H9 (cell line): Measurements from ENCODE around the gene TECPR2. TPM values are rescaled to one million over a fixed set of nuclear protein-coding genes. Genes with fewer than 3 reads are reported as not detected.

ENCODE experiments used
- DNase-seq: peaks from one replicate; pipeline ENCODE4 v3.0.0-alpha.2; 2017
- H2AFZ ChIP-seq: one replicate; pipeline ENCODE4 v1.6.1; 2013; ENCODE audit warnings: mild to moderate bottlenecking, low read length, control low read depth, moderate library complexity
- H2AK5ac ChIP-seq: 2 replicates; pipeline ENCODE4 v1.6.1; 2013; ENCODE audit warnings: low read length, control low read depth, mixed read lengths; ENCODE audit not compliant: insufficient read length
- H2BK120ac ChIP-seq: one replicate; pipeline ENCODE4 v1.6.1; 2013; ENCODE audit warnings: low read depth, mild to moderate bottlenecking, low read length, control low read depth, inconsistent platforms; ENCODE audit not compliant: poor library complexity, severe bottlenecking
- H2BK12ac ChIP-seq: 2 replicates; pipeline ENCODE4 v1.6.1; 2013; ENCODE audit warnings: low read length, control low read depth, mixed read lengths, low read depth; ENCODE audit not compliant: insufficient read length
- H2BK15ac ChIP-seq: 2 replicates; pipeline ENCODE4 v1.6.1; 2013; ENCODE audit warnings: low read depth, low read length, control low read depth
- H2BK20ac ChIP-seq: one replicate; pipeline ENCODE4 v1.6.1; 2013; ENCODE audit warnings: low read depth, mild to moderate bottlenecking, low read length, control low read depth, inconsistent platforms; ENCODE audit not compliant: poor library complexity, severe bottlenecking
- H2BK5ac ChIP-seq: 2 replicates; pipeline ENCODE4 v1.6.1; 2013; ENCODE audit warnings: low read length, control low read depth, mixed read lengths; ENCODE audit not compliant: insufficient read length
- H3K14ac ChIP-seq: 2 replicates; pipeline ENCODE4 v1.6.1; 2013; ENCODE audit warnings: low read length, control low read depth; ENCODE audit not compliant: insufficient read depth
- H3K18ac ChIP-seq: 2 replicates; pipeline ENCODE4 v1.6.1; 2013; ENCODE audit warnings: low read depth, mild to moderate bottlenecking, mixed read lengths, low read length, control low read depth; ENCODE audit not compliant: insufficient read length
- H3K23ac ChIP-seq: 2 replicates; pipeline ENCODE4 v1.6.1; 2013; ENCODE audit warnings: low read length, control low read depth, mixed read lengths, low read depth; ENCODE audit not compliant: insufficient read length
- H3K23me2 ChIP-seq: 2 replicates; pipeline ENCODE4 v1.6.1; 2013; ENCODE audit warnings: low read depth, mild to moderate bottlenecking, mixed read lengths, low read length, control low read depth; ENCODE audit not compliant: insufficient read length, poor library complexity, severe bottlenecking
- H3K27ac ChIP-seq: 2 replicates; pipeline ENCODE4 v1.5.1; 2013; ENCODE audit warnings: low read length, control low read depth, mixed read lengths, low read depth; ENCODE audit not compliant: insufficient read length
- H3K27me3 ChIP-seq: 2 replicates; pipeline ENCODE4 v1.6.1; 2013; ENCODE audit warnings: low read length, control low read depth, inconsistent platforms; ENCODE audit not compliant: insufficient read depth
- H3K4ac ChIP-seq: 2 replicates; pipeline ENCODE4 v1.6.1; 2013; ENCODE audit warnings: low read depth, mild to moderate bottlenecking, control low read depth, inconsistent platforms, low read length, moderate library complexity
- H3K4me1 ChIP-seq: 2 replicates; pipeline ENCODE4 v1.6.1; 2013; ENCODE audit warnings: low read length, control low read depth, inconsistent platforms; ENCODE audit not compliant: insufficient read depth
- H3K4me2 ChIP-seq: 2 replicates; pipeline ENCODE4 v1.6.1; 2013; ENCODE audit warnings: low read length, control low read depth, mixed read lengths; ENCODE audit not compliant: insufficient read length, insufficient read depth
- H3K56ac ChIP-seq: 2 replicates; pipeline ENCODE4 v1.6.1; 2013; ENCODE audit warnings: low read depth, mild to moderate bottlenecking, mixed read lengths, low read length, control low read depth; ENCODE audit not compliant: insufficient read length
- H3K79me1 ChIP-seq: 2 replicates; pipeline ENCODE4 v1.6.1; 2013; ENCODE audit warnings: low read depth, mild to moderate bottlenecking, moderate library complexity, low read length, control low read depth, inconsistent platforms; ENCODE audit not compliant: insufficient read depth, poor library complexity, severe bottlenecking
- H3K79me2 ChIP-seq: 2 replicates; pipeline ENCODE4 v1.6.1; 2013; ENCODE audit warnings: low read length, control low read depth, inconsistent platforms; ENCODE audit not compliant: insufficient read depth
- H3K9ac ChIP-seq: 2 replicates; pipeline ENCODE4 v1.6.1; 2013; ENCODE audit warnings: low read length, control low read depth, mixed read lengths; ENCODE audit not compliant: insufficient read length; ENCODE audit errors: extremely low read depth
- H3K9me3 ChIP-seq: one replicate; pipeline ENCODE4 v1.6.1; 2013; ENCODE audit warnings: low read depth, low read length, inconsistent platforms; ENCODE audit not compliant: control insufficient read depth
- H3T11ph ChIP-seq: one replicate; pipeline ENCODE4 v1.6.1; 2013; ENCODE audit warnings: mild to moderate bottlenecking, low read length, control low read depth, inconsistent platforms
- H4K20me1 ChIP-seq: one replicate; pipeline ENCODE4 v1.6.1; 2013; ENCODE audit not compliant: control insufficient read depth, insufficient read length, insufficient read depth
- H4K5ac ChIP-seq: 2 replicates; pipeline ENCODE4 v1.6.1; 2013; ENCODE audit warnings: low read depth, mild to moderate bottlenecking, mixed read lengths, low read length, control low read depth; ENCODE audit not compliant: insufficient read length
- H4K8ac ChIP-seq: replicated peaks from 2 replicates; pipeline ENCODE4 v1.6.1; 2013; ENCODE audit warnings: low read length, control low read depth, mixed read lengths, low read depth; ENCODE audit not compliant: insufficient read length
- H4K91ac ChIP-seq: 2 replicates; pipeline ENCODE4 v1.6.1; 2013; ENCODE audit warnings: low read depth, mild to moderate bottlenecking, moderate library complexity, mixed read lengths, low read length, control low read depth; ENCODE audit not compliant: insufficient read length
- H3K27ac Mint-ChIP-seq, 3 experiments: 2 replicates in 2 of 3; 3 replicates in 1 of 3; pipeline ENCODE4 v1.8.0; 2020 to 2021; ENCODE audit warnings: mixed read lengths in 3 of 3, mild to moderate bottlenecking in 1 of 3, moderate library complexity in 1 of 3
- H3K27me3 Mint-ChIP-seq: 2 replicates; pipeline ENCODE4 v1.8.0; 2021; ENCODE audit warnings: low read depth, mild to moderate bottlenecking, moderate library complexity, mixed read lengths
- H3K36me3 Mint-ChIP-seq, 3 experiments: 2 replicates in 2 of 3; 3 replicates in 1 of 3; pipeline ENCODE4 v1.8.0; 2020 to 2021; ENCODE audit warnings: low read depth in 3 of 3, mixed read lengths in 3 of 3; ENCODE audit not compliant: insufficient read depth in 1 of 3
- H3K4me1 Mint-ChIP-seq, 2 experiments: 2 replicates each; pipeline ENCODE4 v1.8.0; 2020; ENCODE audit warnings: mixed read lengths in 2 of 2
- H3K4me3 Mint-ChIP-seq, 2 experiments: 2 replicates in 1 of 2; 3 replicates in 1 of 2; pipeline ENCODE4 v1.8.0; 2020 to 2021; ENCODE audit warnings: mild to moderate bottlenecking in 2 of 2, mixed read lengths in 2 of 2, moderate library complexity in 1 of 2
- H3K9me3 Mint-ChIP-seq, 2 experiments: 2 replicates in 1 of 2; 3 replicates in 1 of 2; pipeline ENCODE4 v1.8.0; 2020; ENCODE audit warnings: mild to moderate bottlenecking in 2 of 2, mixed read lengths in 2 of 2, moderate library complexity in 1 of 2
- CTCF ChIP-seq: fragments of 200-600 bp; sonication (generic); conservative IDR thresholded peaks from 3 replicates; pipeline ENCODE4 v1.8.0; 2021; ENCODE audit warnings: antibody characterized with exemption, mild to moderate bottlenecking
- WGBS: extraction: QIAGEN DNeasy Blood & Tissue Kit; methylation state at CpG from one replicate; pipeline ENCODE4 v1.1.7; 2013; ENCODE audit warnings: missing lambda C conversion rate, low lambda C conversion rate, mixed read lengths; ENCODE audit not compliant: insufficient read length; ENCODE audit errors: extremely low coverage; 5-methylcytosine and 5-hydroxymethylcytosine counted together
- total RNA-seq: library from RNA; stranded (reverse); gene quantifications from 2 replicates; pipeline ENCODE4 v1.2.1, GENCODE V29; 2021

Gene TECPR2
- total RNA-seq, 1 experiment from 2014 or later: 15.4 TPM

- peak; percentile 95 for DNase-seq
- no peak overlapping the region for H2BK20ac ChIP-seq
- H2BK15ac ChIP-seq: no peak overlapping the region
- no CpG with 5 or more reads among the region's 54 CpGs for WGBS
- peaks cover 39 to 45% of the 10 kb centered on the region in 2 experiments for H3K4me1 Mint-ChIP-seq
- TF ChIP-seq CTCF: peak; percentile 41; the same call in 2 of the 3 replicates
- H3K27me3 ChIP-seq: no peaks in the 10 kb centered on the region; the same call in 1 of the 2 replicates
- no peak overlapping the region for H2BK12ac ChIP-seq
- peak overlapping the region; percentile 88 to 94 for H3K4me3 Mint-ChIP-seq
- no peak overlapping the region for H2BK120ac ChIP-seq
- no peak overlapping the region for H3T11ph ChIP-seq
- H3K27ac Mint-ChIP-seq: peak overlapping the region; percentile 83 to 97 (median 83)
- H3K23me2 ChIP-seq: peaks cover 21% of the 10 kb centered on the region
- H3K56ac ChIP-seq: no peak overlapping the region
- H4K8ac ChIP-seq: no peak overlapping the region
- no peak overlapping the region for H3K4ac ChIP-seq
- peak overlapping the region; percentile 8 for H3K9ac ChIP-seq
- no peak overlapping the region for H3K23ac ChIP-seq
- no peak overlapping the region for H2BK5ac ChIP-seq
- no peaks in the 10 kb centered on the region; a peak in 1 of 5 replicates for H3K9me3 Mint-ChIP-seq
- no peak overlapping the region for H3K27ac ChIP-seq
- H3K18ac ChIP-seq: no peak overlapping the region
- H4K91ac ChIP-seq: no peak overlapping the region
- H3K36me3 Mint-ChIP-seq: no peaks in the 10 kb centered on the region; a peak in 2 of 7 replicates
- no peak overlapping the region for H4K5ac ChIP-seq
- peak overlapping the region; percentile 50 for H3K4me2 ChIP-seq
- H3K4me1 ChIP-seq: no peaks in the 10 kb centered on the region; the same call in 1 of the 2 replicates
- H2AK5ac ChIP-seq: no peak overlapping the region
- no peaks in the 10 kb centered on the region for H4K20me1 ChIP-seq
- 0 out of 2 replicates have a peak overlapping the region, but pooled peaks have one; percentile 14 for H3K14ac ChIP-seq
- no peaks in the 10 kb centered on the region for H3K9me3 ChIP-seq
- no peaks in the 10 kb centered on the region for H3K79me2 ChIP-seq
- peaks cover 35% of the 10 kb centered on the region for H3K27me3 Mint-ChIP-seq
- no peaks in the 10 kb centered on the region for H3K79me1 ChIP-seq
- peak overlapping the region; percentile 10 for H2AFZ ChIP-seq
Measured at GRCh38 chr14:102316743-102317563, 45.8 kb upstream of the TECPR2 start.
